B cell (primary cell): ENCODE measurements around the gene CD52. TPM values are rescaled to one million over a fixed set of nuclear protein-coding genes. Genes with fewer than 3 reads are reported as not detected.
"Not testable (repeated sequence)": the region's sequence is repeated elsewhere in the genome, so short reads cannot be mapped to it uniquely, and the experiment has no call there.

Experiments
- ATAC-seq: fragments of 200-7000 bp; cut with Tn5 transposase; one replicate; pipeline ENCODE4 v1.10.0; 2021; ENCODE audit warnings: low read depth, mild to moderate bottlenecking, moderate number of reproducible peaks, moderate library complexity
- CTCF ChIA-PET: fragments of 350-600 bp; sonication (Branson Sonifier 250); formaldehyde crosslinking; loops from one replicate; lab custom pipeline; 2021; ENCODE audit warnings: antibody characterized with exemption, inconsistent platforms; lab: Charles Lee
- POLR2A ChIA-PET: fragments of 350-600 bp; sonication (Branson Sonifier 250); formaldehyde crosslinking; loops from one replicate; lab custom pipeline; 2021; ENCODE audit warnings: antibody characterized with exemption; lab: Charles Lee
- DNase-seq: peaks from one replicate; pipeline ENCODE4 v3.0.0; 2013
- H2AFZ ChIP-seq: 2 replicates; pipeline ENCODE4 v1.6.1; 2012; ENCODE audit warnings: mild to moderate bottlenecking, low read depth, low read length; ENCODE audit not compliant: insufficient read depth, poor library complexity, severe bottlenecking
- H3K27ac ChIP-seq, 2 donors: 1 replicate in 1 of 2; 2 replicates in 1 of 2; pipeline ENCODE4 v1.5.1; 2012 to 2013; ENCODE audit warnings: low read length in 2 of 2, mild to moderate bottlenecking in 2 of 2, moderate library complexity in 1 of 2
- H3K27me3 ChIP-seq, 4 experiments: fragments of 200-600 bp in 1 of 4; sonication (generic) in 1 of 4; replicated peaks in 1 of 4; 1 replicate in 2 of 4; 2 replicates in 2 of 4; pipeline versions ENCODE4 v1.6.1 to v1.7.0; 2013 to 2016; ENCODE audit warnings: low read length in 3 of 4, mild to moderate bottlenecking in 2 of 4, mixed read lengths in 1 of 4, moderate library complexity in 1 of 4; ENCODE audit not compliant: insufficient read depth in 4 of 4, control insufficient read depth in 3 of 4; ENCODE audit errors: control extremely low read depth in 1 of 4
- H3K36me3 ChIP-seq, 2 experiments: replicated peaks in 1 of 2; 1 replicate in 1 of 2; 2 replicates in 1 of 2; pipeline versions ENCODE4 v1.6.1 to v1.7.1; 2013; ENCODE audit warnings: low read length in 1 of 2; ENCODE audit not compliant: insufficient read depth in 2 of 2, control insufficient read depth in 1 of 2; ENCODE audit errors: control extremely low read depth in 1 of 2, extremely low read depth in 1 of 2
- H3K4me1 ChIP-seq, 2 donors: fragments of 200-600 bp in 1 of 2; sonication (generic) in 1 of 2; 1 replicate in 1 of 2; 2 replicates in 1 of 2; pipeline versions ENCODE4 v1.5.1 to v1.6.1; 2013 to 2017; ENCODE audit warnings: low read length in 2 of 2; ENCODE audit not compliant: control insufficient read depth in 2 of 2, insufficient read depth in 2 of 2
- H3K4me2 ChIP-seq: replicated peaks from 2 replicates; pipeline ENCODE3; 2012; ENCODE audit warnings: mild to moderate bottlenecking, low read depth, low read length; ENCODE audit not compliant: poor library complexity, severe bottlenecking
- H3K4me3 ChIP-seq, 5 experiments: fragments of 200-600 bp in 1 of 5; sonication (generic) in 1 of 5; 1 replicate in 3 of 5; 2 replicates in 2 of 5; pipeline versions ENCODE4 v1.5.1 to v1.7.0; 2011 to 2016; ENCODE audit warnings: low read length in 4 of 5, mild to moderate bottlenecking in 4 of 5, low read depth in 2 of 5, control low read depth in 1 of 5, moderate library complexity in 1 of 5; ENCODE audit not compliant: insufficient read depth in 1 of 5; ENCODE audit errors: control extremely low read depth in 1 of 5, extremely low read depth in 1 of 5
- H3K79me2 ChIP-seq: fragments of 200-600 bp; sonication (generic); one replicate; pipeline ENCODE4 v1.6.0; 2016; ENCODE audit warnings: low read length; ENCODE audit not compliant: control insufficient read depth, insufficient read depth
- H3K9ac ChIP-seq: fragments of 200-600 bp; sonication (generic); 2 replicates; pipeline ENCODE4 v1.6.1; 2017; ENCODE audit warnings: mild to moderate bottlenecking, low read length, moderate library complexity
- H3K9me3 ChIP-seq, 3 donors: one replicate each; pipeline versions ENCODE4 v1.6.1 to v1.7.1; 2013; ENCODE audit warnings: low read length in 2 of 3; ENCODE audit not compliant: control insufficient read depth in 2 of 3, insufficient read depth in 1 of 3; ENCODE audit errors: control extremely low read depth in 1 of 3
- H4K20me1 ChIP-seq: 2 replicates; pipeline ENCODE4 v1.6.0; 2012; ENCODE audit warnings: mild to moderate bottlenecking, low read length; ENCODE audit not compliant: insufficient read depth, control insufficient read depth, poor library complexity, severe bottlenecking
- H3K27ac Mint-ChIP-seq: one replicate; pipeline ENCODE4 v1.8.0; 2021; ENCODE audit warnings: mixed read lengths
- H3K27me3 Mint-ChIP-seq: one replicate; pipeline ENCODE4 v1.8.0; 2021; ENCODE audit warnings: mixed read lengths
- H3K4me1 Mint-ChIP-seq: one replicate; pipeline ENCODE4 v1.8.0; 2021; ENCODE audit warnings: mixed read lengths
- H3K4me3 Mint-ChIP-seq: one replicate; pipeline ENCODE4 v1.8.0; 2021; ENCODE audit warnings: mixed read lengths
- H3K9me3 Mint-ChIP-seq: one replicate; pipeline ENCODE4 v1.8.0; 2022; ENCODE audit warnings: mixed read lengths; ENCODE audit not compliant: insufficient read depth
- CTCF ChIP-seq: fragments of 200-600 bp; IDR thresholded peaks from one replicate; pipeline ENCODE4 v1.8.0; 2022; ENCODE audit warnings: antibody characterized with exemption, mild to moderate bottlenecking
- EZH2 ChIP-seq: IDR thresholded peaks from 2 replicates; pipeline ENCODE4 v1.6.1; 2012; ENCODE audit warnings: borderline replicate concordance, low read depth, mild to moderate bottlenecking, moderate library complexity, low read length; ENCODE audit not compliant: insufficient read depth, poor library complexity, severe bottlenecking
- WGBS: methylation state at CpG from one replicate; pipeline ENCODE4 v1.1.5; 2013; ENCODE audit warnings: missing lambda C conversion rate; ENCODE audit not compliant: insufficient coverage; 5-methylcytosine and 5-hydroxymethylcytosine counted together
- intact Hi-C: fragments of 100-400 bp; cut with micrococcal nuclease; formaldehyde crosslinking; loops from one replicate; pipeline ENCODE4 v1.10.0; 2022
- polyA plus RNA-seq: library from polyadenylated mRNA; depleted of rRNA; stranded (reverse); fragments of >200 nt; gene quantifications from 2 replicates; pipeline ENCODE4 v1.2.3, GENCODE V29; 2012
- total RNA-seq, 2 donors: library from RNA; stranded (reverse); fragments of 120-200 nt in 1 of 2; gene quantifications; 1 replicate in 1 of 2; 2 replicates in 1 of 2; pipeline versions ENCODE4 v1.2.3 to v1.2.4, GENCODE V29; 2013 to 2022

The CD52 gene
- total and polyA plus RNA-seq, 2 donors (not counting 1 experiment from before 2014, with no cell fraction given), result 1,116 to 1,597 TPM

- Histone ChIP-seq H3K9me3 (no peaks in the 10 kb centered on the region), H4K20me1 (no peaks in the 10 kb centered on the region), H3K79me2 (peaks cover 4% of the 10 kb centered on the region), H3K4me3 (no peak overlapping the region), H3K27ac (no peak overlapping the region), H2AFZ (no peak overlapping the region), H3K4me1 (peaks cover under 1 to 3% of the 10 kb centered on the region in 2 donors), H3K9ac (no peak overlapping the region), H3K36me3 (no peaks in the 10 kb centered on the region), H3K4me2 (no peak overlapping the region), H3K27me3 (no peaks in the 10 kb centered on the region)
- Mint-ChIP-seq H3K4me1 (peaks cover 5% of the 10 kb centered on the region), H3K9me3 (no peaks in the 10 kb centered on the region), H3K4me3 (no peak overlapping the region), H3K27ac (no peak overlapping the region), H3K27me3 (no peaks in the 10 kb centered on the region)
- intact Hi-C loops, result no loop called here
- CTCF ChIA-PET, result interaction anchor here (0.7 to 30.0 kb wide), 3 partner anchors 9 to 70 kb away, joined by 3 to 1400 read pairs (median 7); partner anchors contain the start of gene SH3BGRL3
- TF ChIP-seq CTCF (no peak), EZH2 (no peak)
- POLR2A ChIA-PET, result interaction anchor here (0.7 kb wide), 1 partner anchor 213 kb away, joined by 5 read pairs; no protein-coding TSS in a partner anchor
- DNase-seq (no peak), ATAC-seq (no peak)
- WGBS, result 95% methylated on average over 2 of the region's 5 CpGs
Observed at GRCh38 chr1:26330276-26330675, 12.5 kb downstream of the CD52 start.

GRCh38 chr1:26333312-26333711 lies 15.6 kb downstream of the CD52 start:
- DNase-seq, H3K27ac ChIP-seq, H3K9me3 ChIP-seq, H3K27me3 ChIP-seq, H3K36me3 ChIP-seq, H3K9ac ChIP-seq, H3K4me3 ChIP-seq, H3K4me3 Mint-ChIP-seq, H3K9me3 Mint-ChIP-seq, H4K20me1 ChIP-seq, H3K27ac Mint-ChIP-seq, ATAC-seq, intact Hi-C loops, H3K79me2 ChIP-seq, H3K4me2 ChIP-seq, H2AFZ ChIP-seq, H3K27me3 Mint-ChIP-seq: not testable (repeated sequence)
- CTCF ChIA-PET, result interaction anchor here (30.0 kb wide), 1 partner anchor 51 kb away, joined by 1400 read pairs; the partner anchor contains the start of gene SH3BGRL3
- no CpG with 5 or more reads among the region's 8 CpGs for WGBS
- H3K4me1 Mint-ChIP-seq, result peaks cover 13% of the 10 kb centered on the region
- POLR2A ChIA-PET, result interaction anchor here (0.6 kb wide), 1 partner anchor 107 kb away, joined by 5 read pairs; no protein-coding TSS in a partner anchor
- peaks cover 8 to 14% of the 10 kb centered on the region in 2 donors for H3K4me1 ChIP-seq
